RWPE2 (cell line): ENCODE measurements around the gene CLASP1.

ENCODE experiments used
- ATAC-seq: fragments of 200-7000 bp; cut with Tn5 transposase; 3 replicates; pipeline ENCODE4 v1.9.1; 2021; ENCODE audit warnings: low read depth
- DNase-seq: peaks from one replicate; pipeline ENCODE4 v3.0.0-alpha.2; 2020; ENCODE audit warnings: low spot score
- H3K27ac ChIP-seq: fragments of 450-650 bp; 2 replicates; pipeline ENCODE4 v1.5.1; 2017; ENCODE audit warnings: mild to moderate bottlenecking; ENCODE audit not compliant: poor library complexity, severe bottlenecking
- H3K27me3 ChIP-seq: fragments of 250-450 bp; sonication (Bioruptor Pico); 2 replicates; pipeline ENCODE4 v1.5.1; 2021; ENCODE audit warnings: mild to moderate bottlenecking, moderate library complexity; ENCODE audit not compliant: insufficient read depth, poor library complexity, severe bottlenecking
- H3K36me3 ChIP-seq: fragments of 250-450 bp; sonication (Bioruptor Pico); 2 replicates; pipeline ENCODE4 v1.5.1; 2020; ENCODE audit warnings: low read depth, mild to moderate bottlenecking, moderate library complexity
- H3K4me1 ChIP-seq: fragments of 250-450 bp; sonication (Bioruptor Pico); 2 replicates; pipeline ENCODE4 v1.5.1; 2021; ENCODE audit warnings: mild to moderate bottlenecking, moderate library complexity; ENCODE audit not compliant: insufficient read depth, poor library complexity, severe bottlenecking
- H3K4me3 ChIP-seq: fragments of 250-450 bp; sonication (Bioruptor Pico); 2 replicates; pipeline ENCODE4 v1.5.1; 2021; ENCODE audit warnings: mild to moderate bottlenecking, moderate library complexity; ENCODE audit not compliant: severe bottlenecking
- H3K9me3 ChIP-seq: fragments of 250-450 bp; sonication (Bioruptor Pico); 2 replicates; pipeline ENCODE4 v1.5.1; 2021; ENCODE audit warnings: mild to moderate bottlenecking, moderate library complexity; ENCODE audit not compliant: severe bottlenecking
- TF ChIP-seq, protein P1 (sequence below): fragments of 450-650 bp; IDR thresholded peaks from one replicate; pipeline ENCODE4 v1.5.1; 2017; ENCODE audit warnings: mild to moderate bottlenecking, moderate library complexity; ENCODE audit not compliant: poor library complexity, severe bottlenecking

The CLASP1 gene

GRCh38 chr2:121473512-121473911 is 175.8 kb downstream of the CLASP1 start:
- H3K4me1 ChIP-seq, result peaks cover 52% of the 10 kb centered on the region
- H3K27me3 ChIP-seq, result no peaks in the 10 kb centered on the region
- TF ChIP-seq, protein P1, sequence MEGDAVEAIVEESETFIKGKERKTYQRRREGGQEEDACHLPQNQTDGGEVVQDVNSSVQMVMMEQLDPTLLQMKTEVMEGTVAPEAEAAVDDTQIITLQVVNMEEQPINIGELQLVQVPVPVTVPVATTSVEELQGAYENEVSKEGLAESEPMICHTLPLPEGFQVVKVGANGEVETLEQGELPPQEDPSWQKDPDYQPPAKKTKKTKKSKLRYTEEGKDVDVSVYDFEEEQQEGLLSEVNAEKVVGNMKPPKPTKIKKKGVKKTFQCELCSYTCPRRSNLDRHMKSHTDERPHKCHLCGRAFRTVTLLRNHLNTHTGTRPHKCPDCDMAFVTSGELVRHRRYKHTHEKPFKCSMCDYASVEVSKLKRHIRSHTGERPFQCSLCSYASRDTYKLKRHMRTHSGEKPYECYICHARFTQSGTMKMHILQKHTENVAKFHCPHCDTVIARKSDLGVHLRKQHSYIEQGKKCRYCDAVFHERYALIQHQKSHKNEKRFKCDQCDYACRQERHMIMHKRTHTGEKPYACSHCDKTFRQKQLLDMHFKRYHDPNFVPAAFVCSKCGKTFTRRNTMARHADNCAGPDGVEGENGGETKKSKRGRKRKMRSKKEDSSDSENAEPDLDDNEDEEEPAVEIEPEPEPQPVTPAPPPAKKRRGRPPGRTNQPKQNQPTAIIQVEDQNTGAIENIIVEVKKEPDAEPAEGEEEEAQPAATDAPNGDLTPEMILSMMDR, result no peak
- DNase-seq (no peak), ATAC-seq (no peak)
- peak overlapping the region; percentile 94 for H3K27ac ChIP-seq
- H3K4me3 ChIP-seq, result no peak overlapping the region
- H3K36me3 ChIP-seq, result peaks cover 34% of the 10 kb centered on the region
- no peaks in the 10 kb centered on the region for H3K9me3 ChIP-seq

DNA sequence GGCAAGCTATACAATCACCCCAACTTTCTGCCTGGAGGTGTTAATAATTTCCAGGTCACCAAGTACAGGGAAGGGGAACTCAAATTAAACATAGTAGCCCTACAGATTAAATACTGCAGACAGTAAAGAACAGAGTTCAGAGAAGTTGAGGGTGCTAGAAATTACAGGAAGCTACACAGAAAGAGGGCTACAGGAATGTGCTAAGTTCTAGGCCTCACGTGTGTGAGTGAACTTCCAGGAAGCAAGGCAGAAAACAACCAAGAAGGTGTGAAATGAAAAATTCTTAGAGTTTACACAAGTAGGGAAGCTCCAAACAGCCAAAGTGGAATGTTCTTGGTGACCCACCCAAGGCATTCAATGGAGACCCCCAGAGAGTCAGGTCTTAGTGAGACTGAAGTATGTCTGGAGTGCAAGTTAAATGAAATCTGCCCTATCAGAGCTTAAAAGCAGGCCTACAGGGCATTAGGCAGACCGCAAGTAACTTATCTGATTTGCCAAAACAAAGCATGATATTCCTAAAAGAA is 176.7 kb downstream of the CLASP1 start:
- Histone ChIP-seq H3K4me3 (no peak overlapping the region), H3K27me3 (no peaks in the 10 kb centered on the region), H3K36me3 (peaks cover 44% of the 10 kb centered on the region), H3K4me1 (peaks cover 51% of the 10 kb centered on the region), H3K9me3 (no peaks in the 10 kb centered on the region), H3K27ac (peak overlapping the region; percentile 94)
- no peak for DNase-seq
- peak; percentile 14; the same call in 1 of the 3 replicates for ATAC-seq
- TF ChIP-seq, protein P1, result no peak

- ATAC-seq (peak; percentile 71), DNase-seq (no peak)
- no peaks in the 10 kb centered on the region for H3K27me3 ChIP-seq
- H3K4me1 ChIP-seq, result peaks cover 44% of the 10 kb centered on the region
- peak overlapping the region; percentile 94 for H3K27ac ChIP-seq
- no peaks in the 10 kb centered on the region for H3K9me3 ChIP-seq
- no peak overlapping the region for H3K4me3 ChIP-seq
- TF ChIP-seq, protein P1, result no peak
- H3K36me3 ChIP-seq, result peaks cover 51% of the 10 kb centered on the region
Observed at GRCh38 chr2:121471532-121472469, 177.5 kb downstream of the CLASP1 start.

- H3K4me1 ChIP-seq, result peaks cover 35% of the 10 kb centered on the region
- no peaks in the 10 kb centered on the region for H3K27me3 ChIP-seq
- H3K4me3 ChIP-seq, result no peak overlapping the region
- H3K9me3 ChIP-seq, result no peaks in the 10 kb centered on the region
- TF ChIP-seq, protein P1, result no peak
- DNase-seq (no peak), ATAC-seq (no peak)
- H3K36me3 ChIP-seq, result peaks cover 60% of the 10 kb centered on the region
- peak overlapping the region; percentile 94 for H3K27ac ChIP-seq
Observed at GRCh38 chr2:121470917-121471316, 178.3 kb downstream of the CLASP1 start.
